Measurements from ENCODE around the gene NPPB.

Gene NPPB

DNA sequence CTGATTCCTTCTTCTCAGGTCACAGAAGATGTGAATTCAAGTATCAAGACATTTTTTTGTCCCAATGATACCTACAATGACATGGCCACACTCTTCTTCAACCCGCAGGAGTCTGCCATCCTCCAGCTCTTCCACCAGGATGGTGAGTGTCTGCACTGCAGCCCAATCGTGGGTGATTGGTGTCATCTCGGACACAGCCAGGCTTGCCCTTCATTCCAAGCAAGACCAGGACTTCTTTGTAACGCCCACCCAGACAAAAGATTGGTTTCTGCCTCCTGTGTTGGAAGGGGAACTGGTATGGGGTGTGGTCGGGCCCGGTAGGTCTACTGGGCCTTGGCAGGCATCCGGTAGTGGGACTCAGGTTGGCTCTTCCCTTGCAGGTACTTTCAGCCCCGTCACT is 25.2 kb downstream of the NPPB start:
- DNase-seq (ENCODE audit: low spot score) = no peak

DNA sequence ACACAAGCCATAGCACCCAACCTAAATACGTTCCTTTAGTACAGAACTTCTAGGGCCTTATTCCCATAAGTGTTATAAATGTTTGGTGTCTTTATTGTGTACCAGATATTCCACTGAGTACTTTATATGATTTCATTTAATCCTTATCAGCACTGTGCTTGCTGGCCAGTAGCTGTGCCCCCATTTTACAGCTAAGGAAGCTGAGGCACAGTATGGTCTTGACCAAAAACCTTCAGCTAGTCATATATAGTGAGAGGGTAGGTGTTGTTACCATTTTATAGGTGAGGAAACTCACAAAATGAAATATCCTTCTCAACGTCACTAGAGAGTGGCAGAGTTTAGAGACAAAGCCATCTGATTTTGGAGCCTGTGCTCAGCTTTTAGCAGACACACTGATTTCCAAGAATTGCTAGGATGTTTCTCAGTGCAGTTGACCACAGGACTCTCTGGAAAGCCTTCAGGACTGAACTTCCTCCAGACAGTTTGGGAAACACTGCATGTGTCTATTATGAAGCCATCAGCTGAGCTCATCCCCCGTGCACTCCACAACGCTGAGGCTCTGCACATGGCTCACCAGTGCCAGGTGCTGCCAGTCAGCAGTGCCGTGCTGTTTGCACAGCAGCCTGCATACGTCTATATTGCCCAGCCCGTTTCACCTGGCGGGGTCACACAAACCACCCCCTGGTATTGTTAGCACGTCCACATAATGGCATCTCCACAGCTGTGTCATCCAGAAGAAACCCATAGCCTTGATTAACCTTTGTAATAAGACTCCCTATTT is 26.6 kb downstream of the NPPB start:
- DNase-seq (ENCODE audit: low spot score) = no peak

DNA sequence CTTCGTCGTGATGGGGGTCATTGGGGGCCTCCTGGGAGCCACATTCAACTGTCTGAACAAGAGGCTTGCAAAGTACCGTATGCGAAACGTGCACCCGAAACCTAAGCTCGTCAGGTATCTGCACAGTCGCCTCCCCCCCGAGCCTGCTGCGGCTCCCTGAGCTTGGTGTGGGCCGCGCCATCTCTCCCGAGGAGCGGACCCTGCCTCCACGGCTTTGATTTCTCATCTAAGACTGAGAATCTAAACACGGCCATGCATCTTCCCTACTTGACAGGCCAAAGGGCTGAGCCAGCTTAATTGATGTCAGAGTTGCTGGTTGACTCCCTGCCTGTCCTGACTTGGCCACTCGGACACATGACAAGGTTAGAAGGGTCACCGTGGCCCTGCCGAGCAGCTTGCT is 30.2 kb downstream of the NPPB start:
- DNase-seq (ENCODE audit: low spot score) = no peak

DNA sequence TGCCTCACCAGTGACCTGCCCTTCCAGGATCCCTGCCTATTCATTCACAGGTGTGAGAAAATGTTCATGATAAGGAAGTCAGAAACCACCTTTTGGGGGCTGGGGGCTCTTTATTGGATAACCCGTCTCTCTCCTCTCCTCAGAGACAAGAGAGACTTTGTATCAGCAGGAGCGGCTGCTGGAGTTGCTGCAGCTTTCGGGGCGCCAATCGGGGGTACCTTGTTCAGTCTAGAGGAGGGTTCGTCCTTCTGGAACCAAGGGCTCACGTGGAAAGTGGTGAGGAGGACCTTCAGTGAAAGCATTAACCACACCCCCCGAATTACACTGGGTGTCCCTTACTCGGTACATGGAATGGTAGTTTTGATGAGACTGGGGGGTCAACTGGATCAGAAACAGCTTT is 31.8 kb downstream of the NPPB start:
- no peak for DNase-seq (ENCODE audit: low spot score)

DNA sequence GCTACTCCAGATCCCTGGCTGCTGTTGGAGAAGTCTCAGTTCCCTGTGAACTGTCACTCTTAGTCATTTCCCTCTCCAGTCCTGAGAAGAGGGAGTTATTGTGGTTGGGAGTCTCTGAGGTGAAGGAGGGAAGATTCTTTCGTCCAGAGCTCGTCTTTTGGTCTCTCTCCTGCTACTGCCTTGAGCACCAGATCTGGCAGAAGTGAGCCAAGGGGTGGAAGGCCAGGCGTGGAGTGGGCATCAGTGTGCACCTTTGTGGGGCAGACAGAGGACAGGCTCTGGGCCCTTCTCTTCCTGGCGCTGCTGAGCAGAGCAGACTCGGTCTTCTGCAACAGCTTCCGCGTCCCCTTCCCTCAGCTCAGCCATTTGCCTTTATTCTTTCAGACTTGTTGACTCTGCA is 33.6 kb downstream of the NPPB start:
- no peak for DNase-seq (ENCODE audit: low spot score)

DNA sequence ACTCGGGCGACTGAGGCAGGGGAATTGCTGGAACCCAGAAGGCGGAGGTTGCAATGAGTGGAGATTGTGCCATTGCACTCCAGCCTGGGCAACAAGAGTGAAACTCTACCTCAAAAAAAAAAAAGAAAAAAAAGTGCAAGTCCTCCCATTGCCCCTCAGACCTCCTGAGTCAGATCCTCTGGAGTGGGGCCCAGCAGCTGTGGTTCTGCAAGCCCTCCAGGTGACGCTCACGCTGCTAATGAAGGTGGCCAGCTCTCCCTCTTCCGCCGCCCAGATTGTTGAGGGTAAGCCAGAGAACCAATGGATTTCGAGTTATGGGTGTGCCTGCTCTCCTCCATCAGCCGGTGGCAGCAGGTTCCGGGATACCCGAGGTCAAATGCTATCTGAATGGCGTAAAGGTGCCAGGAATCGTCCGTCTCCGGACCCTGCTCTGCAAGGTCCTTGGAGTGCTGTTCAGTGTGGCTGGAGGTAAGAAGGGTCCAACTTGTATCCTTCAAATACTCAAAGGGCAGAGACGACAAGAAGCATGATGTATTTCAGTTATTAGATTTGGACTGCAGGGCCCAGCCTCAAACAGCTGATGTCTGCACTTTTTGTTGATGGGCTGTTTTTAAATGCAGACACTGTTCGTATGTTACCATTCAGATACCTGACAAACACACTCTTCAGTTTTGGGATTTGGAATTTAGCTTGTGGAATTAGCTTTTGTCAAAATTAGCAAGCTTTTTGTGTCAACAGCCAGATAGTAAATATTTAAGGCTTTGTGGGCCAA is 35.2 kb downstream of the NPPB start:
- no peak for DNase-seq (ENCODE audit: low spot score)

DNA sequence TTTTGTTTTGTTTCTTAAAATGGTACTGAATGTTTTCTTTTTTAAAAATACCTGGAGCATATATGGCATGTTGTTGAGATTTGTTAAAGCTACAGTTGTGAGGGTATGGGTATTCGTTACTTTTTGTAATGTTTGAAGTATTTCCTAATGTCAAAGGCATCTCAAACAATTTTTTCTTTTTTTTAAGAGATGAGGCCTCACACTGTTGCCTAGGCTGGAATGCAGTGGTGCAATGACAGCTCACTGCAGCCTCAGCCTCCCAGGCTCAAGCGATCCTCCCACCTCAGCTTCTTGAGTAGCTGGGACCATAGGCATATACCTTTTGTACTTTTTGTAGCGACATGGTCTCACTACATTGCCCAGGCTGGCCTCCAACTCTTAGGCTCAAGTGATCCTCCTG is 36.7 kb downstream of the NPPB start:
- no peak for DNase-seq (ENCODE audit: low spot score)

DNA sequence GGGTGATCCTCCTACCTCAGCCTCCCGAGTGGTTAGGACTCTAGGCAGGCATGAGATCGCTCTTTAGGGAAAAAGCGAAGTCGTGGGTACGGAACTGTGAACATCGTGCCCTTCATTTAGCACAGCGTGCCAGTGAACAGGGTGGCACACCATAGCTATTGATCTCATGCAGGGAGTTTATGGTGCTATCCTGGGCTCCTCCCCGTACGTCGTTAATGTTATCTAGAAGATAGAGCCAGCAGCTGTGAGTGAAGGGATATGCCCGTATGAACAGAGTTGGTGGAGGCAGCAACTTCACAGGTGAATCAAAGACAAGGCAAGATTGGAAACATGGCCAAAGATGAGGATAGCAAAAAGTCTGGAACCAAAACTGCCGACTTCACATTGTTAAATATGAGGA is 41.6 kb downstream of the NPPB start:
- no peak for DNase-seq (ENCODE audit: low spot score)

DNA sequence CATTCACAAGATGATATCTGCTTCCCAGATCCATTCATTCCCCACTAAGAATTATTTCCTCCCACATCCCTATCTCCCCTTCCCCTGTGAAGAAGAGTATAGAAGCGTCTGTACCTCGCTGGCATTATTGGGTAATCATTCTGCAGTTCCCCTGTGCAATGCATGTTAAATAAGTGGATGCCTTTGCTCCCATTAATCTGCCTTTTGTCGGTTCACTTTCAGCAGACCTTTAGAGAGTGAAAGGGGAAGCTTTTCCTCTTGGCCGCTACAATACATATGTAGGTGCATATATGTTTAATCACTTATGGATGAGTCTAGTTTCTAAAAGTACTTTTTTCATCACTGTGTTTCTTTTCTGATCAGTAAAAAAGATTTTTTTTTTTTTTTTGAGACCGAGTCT is 45.7 kb downstream of the NPPB start:
- no peak for DNase-seq (ENCODE audit: low spot score)
